A549 treated with DMSO at 1 μM for 4 hours (cell line): ENCODE data around the gene DUSP19. TPM values are rescaled to one million over a fixed set of nuclear protein-coding genes. Genes with fewer than 3 reads are reported as not detected.

ENCODE experiments used
- total RNA-seq: library from RNA; stranded (reverse); fragments of 200-300 nt; extraction: Qiagen RNA extraction; gene quantifications from 5 replicates; pipeline ENCODE4 v1.2.3, GENCODE V29; 2022; ENCODE audit warnings: low read depth

DUSP19 gene
- total RNA-seq, result 0.41 to 1.1 TPM (median 0.61 TPM) in 5 replicates

GRCh38 chr2:183078464-183079138 is at the start of gene DUSP19:
Gene DUSP19, plus strand, starts transcription at chr2:183078747. Its CDS starts 187 bp downstream, at chr2:183078934.

GRCh38 chr2:183038341-183039300 is 39.9 kb upstream of the DUSP19 start, which contains the start of gene NCKAP1:
Gene NCKAP1, minus strand, starts transcription at chr2:183038457. Its CDS starts 358 bp downstream, at chr2:183038099.

GRCh38 chr2:183124222-183124956 is 45.8 kb downstream of the DUSP19 start, which contains the start of gene NUP35:
Gene NUP35, plus strand, starts transcription at chr2:183124443. Its CDS starts 15 bp downstream, at chr2:183124458.

Other genes with a start within 250 kb of the DUSP19 start
- 0.07 to 0.09 TPM in 2 of 5 replicates, not detected in the others for gene FRZB, start 212.1 kb upstream of the DUSP19 start, total RNA-seq
- 84.4 to 113 TPM (median 102 TPM) in 5 replicates for gene NCKAP1, start 40.3 kb upstream of the DUSP19 start, total RNA-seq
- 35.3 to 40.9 TPM (median 37.4 TPM) in 5 replicates for gene NUP35, start 45.7 kb downstream of the DUSP19 start, total RNA-seq